Activated CD4-positive, alpha-beta T cell treated with anti-CD3 and anti-CD28 coated beads for 4 hours (primary cell): ENCODE data around the gene SOD2.
"Not testable (repeated sequence)": the region's sequence is repeated elsewhere in the genome, so short reads cannot be mapped to it uniquely, and the experiment has no call there.

Experiments
- DNase-seq, 2 donors: peaks; one replicate each; pipeline ENCODE4 v3.0.0-alpha.2; 2020

The SOD2 gene

GRCh38 chr6:159715605-159716004 is 22.6 kb upstream of the SOD2 start:
- no peak for DNase-seq

GRCh38 chr6:159715166-159715565 is 22.1 kb upstream of the SOD2 start:
- no peak for DNase-seq

- DNase-seq, result no peak
Observed at GRCh38 chr6:159714404-159714803, 21.4 kb upstream of the SOD2 start.

DNA sequence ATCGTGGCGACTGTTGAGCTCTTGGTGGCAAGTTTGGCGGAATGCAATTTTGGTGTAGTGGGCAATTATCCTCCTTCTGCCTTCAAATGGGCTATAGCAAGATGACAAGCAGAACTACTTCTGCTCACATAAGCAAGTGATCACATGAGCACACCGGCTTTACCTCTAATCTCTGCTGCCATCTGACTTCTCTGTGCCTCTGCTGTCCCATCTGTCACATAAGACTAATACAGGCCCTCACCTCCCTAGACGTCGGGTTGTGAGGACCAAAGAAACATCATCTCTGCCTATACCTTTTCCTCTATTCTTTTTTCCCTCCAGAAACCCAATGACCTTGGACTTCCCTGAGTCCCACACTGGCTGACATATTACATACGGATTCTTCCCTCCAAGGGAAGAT is 20.9 kb upstream of the SOD2 start:
- no peak for DNase-seq

DNA sequence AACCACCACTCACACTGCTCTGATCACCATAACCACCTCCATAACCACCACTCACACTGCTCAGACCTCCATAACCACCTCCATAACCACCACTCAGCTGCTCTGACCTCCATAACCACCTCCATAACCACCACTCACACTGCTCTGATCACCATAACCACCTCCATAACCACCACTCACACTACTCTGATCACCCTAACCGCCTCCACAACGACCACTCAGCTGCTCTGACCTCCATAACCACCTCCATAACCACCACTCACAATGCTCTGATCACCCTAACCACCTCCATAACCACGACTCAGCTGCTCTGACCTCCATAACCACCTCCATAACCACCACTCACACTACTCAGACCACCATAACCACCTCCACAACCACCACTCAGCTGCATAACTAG is 19.3 kb upstream of the SOD2 start:
- DNase-seq, result not testable (repeated sequence)

DNA sequence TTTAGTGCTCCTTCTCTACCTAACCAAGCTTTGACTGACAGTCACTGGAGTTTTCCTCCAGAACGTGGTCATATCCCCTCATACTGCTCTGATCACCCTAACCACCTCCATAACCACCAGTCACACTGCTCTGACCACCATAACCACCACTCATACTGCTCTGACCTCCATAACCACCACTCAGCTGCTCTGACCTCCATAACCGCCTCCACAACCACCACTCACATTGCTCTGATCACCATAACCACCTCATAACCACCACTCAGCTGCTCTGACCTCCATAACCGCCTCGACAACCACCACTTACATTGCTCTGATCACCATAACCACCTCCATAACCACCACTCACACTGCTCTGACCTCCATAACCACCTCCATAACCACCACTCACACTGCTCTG is 17.6 kb upstream of the SOD2 start:
- DNase-seq, result not testable (repeated sequence)

- DNase-seq, result no peak
Observed at GRCh38 chr6:159701413-159701999, 8.5 kb upstream of the SOD2 start.

GRCh38 chr6:159700970-159701369 is 7.9 kb upstream of the SOD2 start:
- no peak for DNase-seq

GRCh38 chr6:159695984-159696383 is 2.9 kb upstream of the SOD2 start:
- DNase-seq, result no peak

DNA sequence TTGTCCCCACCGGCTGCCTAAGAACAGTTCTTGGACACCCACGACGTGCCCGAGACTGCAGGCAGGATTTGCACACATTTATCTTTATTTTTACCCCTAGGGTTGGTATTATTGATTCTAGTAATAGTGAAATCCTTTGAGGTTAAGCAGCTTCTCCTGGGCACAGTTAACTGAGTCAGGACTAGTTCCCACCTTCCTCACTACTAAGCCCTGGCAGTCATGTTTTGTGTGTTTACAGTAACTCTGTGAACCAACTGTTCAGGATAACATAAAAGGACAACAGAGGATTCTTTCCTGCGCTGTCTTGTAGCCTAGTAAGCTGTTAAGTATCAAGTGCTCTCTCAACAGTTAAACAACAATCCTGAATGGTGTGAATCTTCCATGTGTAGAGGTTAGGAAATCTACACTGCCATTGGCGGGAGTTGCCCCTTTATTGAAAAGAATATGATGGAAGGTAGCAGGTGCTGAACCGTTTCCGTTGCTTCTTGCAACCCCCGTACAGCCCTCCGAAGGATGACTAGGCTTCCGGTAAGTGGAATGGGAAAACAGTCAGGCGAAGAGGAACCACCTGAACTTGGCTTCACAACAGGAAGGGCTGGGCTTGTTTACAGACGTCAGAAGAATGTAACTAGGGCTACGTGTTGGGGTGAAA is 979 bp upstream of the SOD2 start:
- peak; percentile 28 to 38 for DNase-seq

DNA sequence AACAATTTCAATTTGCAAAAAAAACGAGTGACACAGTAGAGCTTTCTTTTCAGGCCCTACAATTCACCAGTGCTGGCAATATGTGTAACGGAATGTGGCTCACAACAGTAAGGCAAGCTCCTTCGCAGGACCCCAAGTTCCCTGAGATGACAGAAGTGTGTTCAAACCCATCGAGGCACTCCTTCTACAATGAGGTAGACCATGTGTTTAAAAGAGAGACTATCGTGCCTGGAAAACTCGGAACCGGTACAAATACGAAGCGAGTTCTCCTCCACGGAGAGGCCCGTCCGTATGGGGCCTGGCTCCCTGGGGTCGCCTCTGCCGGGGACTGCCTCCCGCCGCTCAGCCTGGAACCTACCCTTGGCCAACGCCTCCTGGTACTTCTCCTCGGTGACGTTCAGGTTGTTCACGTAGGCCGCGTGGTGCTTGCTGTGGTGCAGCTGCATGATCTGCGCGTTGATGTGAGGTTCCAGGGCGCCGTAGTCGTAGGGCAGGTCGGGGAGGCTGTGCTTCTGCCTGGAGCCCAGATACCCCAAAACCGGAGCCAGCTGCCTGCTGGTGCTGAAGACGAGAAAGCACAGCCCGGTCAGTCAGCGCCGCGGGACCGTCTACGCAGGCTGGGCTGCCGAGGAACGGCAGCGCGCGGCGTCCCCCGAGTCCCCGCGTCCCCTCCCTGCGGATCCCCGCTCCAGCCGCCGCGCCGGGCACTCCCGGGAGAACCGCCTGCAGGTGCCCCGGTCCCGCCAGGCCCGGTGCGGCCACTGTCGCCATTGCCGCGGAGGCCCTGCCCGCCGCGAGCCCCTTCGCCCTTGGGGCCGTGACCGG is 526 bp downstream of the SOD2 start:
- DNase-seq, result peak; percentile 55 to 66

GRCh38 chr6:159691963-159692287 is 1.1 kb downstream of the SOD2 start:
- DNase-seq, result peak in 1 of 2 donors; percentile 9

DNA sequence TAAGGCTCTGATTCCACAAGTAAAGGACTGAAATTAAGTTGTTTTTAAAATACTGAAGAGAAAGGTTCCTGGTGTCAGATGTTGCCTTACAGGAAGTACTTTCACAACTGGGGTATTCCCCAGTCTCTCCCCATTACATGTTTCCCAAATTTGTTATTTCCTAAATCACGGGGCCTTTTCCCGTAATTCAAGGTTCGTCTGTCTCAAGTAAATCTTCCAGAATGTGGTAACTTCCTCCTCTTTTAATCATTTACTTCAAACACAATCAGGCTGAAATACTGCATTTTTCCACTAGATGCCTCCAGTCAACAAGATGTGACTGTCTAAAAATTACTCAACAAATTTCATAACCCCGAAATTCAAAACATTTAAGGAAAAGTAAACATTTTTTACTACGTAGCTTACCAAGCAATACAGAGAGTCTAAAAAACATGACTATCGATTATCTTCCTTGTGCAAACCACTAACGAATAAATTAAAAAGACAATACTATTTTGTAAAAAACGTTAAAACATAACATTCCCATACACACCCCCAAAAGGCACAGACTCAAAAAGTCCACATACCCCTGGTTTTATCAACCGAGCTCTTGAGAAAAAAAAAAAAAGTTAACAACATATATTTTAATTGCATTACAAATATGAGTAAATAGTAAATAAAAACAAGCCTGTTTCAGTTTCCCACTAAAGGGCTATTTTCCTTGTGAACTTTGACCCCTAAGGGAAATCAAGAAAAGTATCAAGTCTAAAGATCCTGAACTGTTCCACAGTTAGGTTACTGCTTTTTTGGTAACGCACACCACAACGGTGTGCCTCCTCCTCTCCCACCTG is 1.7 kb downstream of the SOD2 start:
- peak; percentile 9 to 47 for DNase-seq

- DNase-seq, result not testable (repeated sequence)
Observed at GRCh38 chr6:159690135-159690534, 2.9 kb downstream of the SOD2 start.

DNA sequence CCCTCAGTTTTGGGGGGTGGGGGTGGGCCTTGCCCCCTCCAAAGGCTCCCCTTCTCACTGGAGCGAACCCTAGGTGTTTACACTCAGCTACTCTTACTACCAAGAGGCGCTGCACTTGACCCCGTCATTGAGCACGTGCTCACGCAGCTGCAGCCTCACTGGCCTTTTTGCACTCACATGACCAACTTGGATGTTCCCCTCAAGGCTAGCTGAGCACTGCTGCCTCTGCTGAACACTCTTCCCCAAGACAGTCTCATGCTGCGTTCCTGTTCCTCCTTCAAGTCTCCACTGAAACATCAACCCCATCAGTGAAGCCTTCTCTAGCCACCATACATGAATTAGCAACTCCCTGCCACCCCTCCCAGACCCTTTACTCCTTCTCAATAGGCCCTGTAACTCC is 4.0 kb downstream of the SOD2 start:
- DNase-seq, result no peak

DNA sequence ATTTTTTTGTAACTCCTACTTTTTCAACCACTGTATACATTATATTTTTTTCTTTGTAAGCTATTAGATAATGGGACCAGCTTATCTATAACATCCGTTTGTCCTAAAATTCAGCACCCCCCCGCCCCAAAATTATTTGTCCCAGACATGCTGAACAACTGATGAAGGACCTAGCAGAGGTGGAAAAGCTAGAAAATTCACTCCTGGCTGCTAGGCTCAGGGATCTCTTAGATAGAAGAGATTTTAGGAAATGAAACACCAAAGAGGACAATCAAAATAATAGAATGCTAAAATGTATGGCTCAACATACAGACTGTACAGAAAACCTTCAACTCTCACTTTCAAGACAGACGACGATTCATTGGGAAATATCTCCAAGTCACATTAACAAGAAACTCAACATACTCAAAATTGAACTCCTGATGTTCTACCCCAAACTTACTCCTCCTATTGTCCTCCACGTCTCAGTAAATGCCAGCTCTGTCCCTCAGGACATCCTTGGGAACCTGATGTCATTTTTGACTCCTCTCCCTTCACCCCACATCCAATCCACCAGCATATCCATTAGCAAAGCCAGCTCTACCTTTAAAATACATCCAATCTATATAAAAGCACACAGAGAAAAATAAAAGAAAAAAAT is 4.7 kb downstream of the SOD2 start:
- no peak for DNase-seq

DNA sequence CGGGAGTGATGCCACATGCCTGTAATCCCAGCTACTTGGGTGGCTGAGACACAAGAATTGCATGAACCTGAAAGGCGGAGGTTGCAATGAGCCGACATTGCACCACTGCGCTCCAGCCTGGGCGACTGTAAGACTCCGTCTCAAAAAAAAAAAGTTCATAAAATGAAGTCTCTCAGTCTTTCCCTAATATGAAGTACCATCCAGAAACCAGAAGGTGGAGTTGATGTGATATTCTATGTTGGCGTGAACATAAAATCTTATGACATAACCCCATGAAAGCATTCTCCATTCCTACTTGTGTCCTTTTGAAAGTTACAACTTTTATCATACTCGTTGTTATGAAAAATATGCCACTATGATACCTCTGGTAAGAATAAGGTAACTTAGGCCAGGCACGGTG is 5.7 kb downstream of the SOD2 start:
- no peak for DNase-seq

- no peak for DNase-seq
Observed at GRCh38 chr6:159686703-159687102, 6.3 kb downstream of the SOD2 start.

- no peak for DNase-seq
Observed at GRCh38 chr6:159686040-159686439, 7.0 kb downstream of the SOD2 start.

DNA sequence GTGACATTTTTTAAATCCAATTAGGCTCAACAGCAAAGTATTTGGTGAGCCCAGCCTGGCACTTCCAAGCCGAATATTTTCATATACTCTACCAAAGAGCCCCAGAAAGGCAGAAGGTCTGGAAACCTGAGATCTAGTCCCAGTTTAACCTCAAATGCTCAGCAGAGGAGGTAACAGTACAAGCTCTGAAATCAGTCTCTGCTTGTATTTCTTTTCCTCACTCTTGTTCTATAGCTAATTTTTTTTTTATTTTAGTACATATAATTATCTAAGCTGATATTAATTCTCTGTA is 9.1 kb downstream of the SOD2 start:
- no peak for DNase-seq

- no peak for DNase-seq
Observed at GRCh38 chr6:159682810-159683209, 10.2 kb downstream of the SOD2 start.

DNA sequence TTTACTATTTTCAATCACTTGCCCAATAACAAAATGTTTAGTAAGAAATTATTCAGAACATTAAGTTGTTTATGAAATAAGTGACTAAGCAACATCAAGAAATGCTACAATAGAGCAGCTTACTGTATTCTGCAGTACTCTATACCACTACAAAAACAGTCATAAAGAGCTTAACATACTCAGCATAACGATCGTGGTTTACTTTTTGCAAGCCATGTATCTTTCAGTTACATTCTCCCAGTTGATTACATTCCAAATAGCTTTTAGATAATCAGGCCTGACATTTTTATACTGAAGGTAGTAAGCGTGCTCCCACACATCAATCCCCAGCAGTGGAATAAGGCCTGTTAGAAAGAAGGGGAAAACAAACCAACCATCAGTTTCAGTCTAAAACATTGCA is 10.7 kb downstream of the SOD2 start:
- DNase-seq, result no peak
